Hematopoietic multipotent progenitor cell (in vitro differentiated cells): ENCODE results near the gene RNGTT. TPM values are rescaled to one million over a fixed set of nuclear protein-coding genes. Genes with fewer than 3 reads are reported as not detected.
"Not testable (repeated sequence)": the region's sequence is repeated elsewhere in the genome, so short reads cannot be mapped to it uniquely, and the experiment has no call there.

ENCODE experiments used
- DNase-seq, 3 donors: peaks; one replicate each; pipeline ENCODE4 v3.0.0-alpha.2; 2011 to 2015; ENCODE audit warnings: low read depth in 2 of 3, low spot score in 2 of 3
- total RNA-seq: library from RNA; depleted of rRNA; stranded (reverse); fragments of >200 nt; gene quantifications from one replicate; pipeline ENCODE4 v1.2.3, GENCODE V29; 2012

Gene RNGTT
- total RNA-seq, 1 donor = 9.4 TPM

- no peak for DNase-seq
These were observed 9.3 kb upstream of the RNGTT start for GRCh38 chr6:88972504-88973423.

GRCh38 chr6:88970301-88970700 is 6.9 kb upstream of the RNGTT start:
- no peak for DNase-seq

- not testable (repeated sequence) for DNase-seq
These were observed 5.8 kb upstream of the RNGTT start for GRCh38 chr6:88969255-88969654.

- no peak for DNase-seq
These were observed 4.5 kb upstream of the RNGTT start for GRCh38 chr6:88967891-88968290.

GRCh38 chr6:88965691-88966090 is 2.3 kb upstream of the RNGTT start:
- no peak for DNase-seq

- DNase-seq = no peak
These were observed 1.1 kb upstream of the RNGTT start for GRCh38 chr6:88964509-88964908.

GRCh38 chr6:88958842-88959241 is 4.6 kb downstream of the RNGTT start:
- DNase-seq = no peak

- DNase-seq = peak in 1 of 3 donors; percentile 30
These were observed 9.7 kb downstream of the RNGTT start for GRCh38 chr6:88953550-88954386.

- no peak for DNase-seq
These were observed 11.2 kb downstream of the RNGTT start for GRCh38 chr6:88952065-88952704.

- no peak for DNase-seq
These were observed 17.9 kb downstream of the RNGTT start for GRCh38 chr6:88945415-88946008.

- DNase-seq = no peak
These were observed 29.9 kb downstream of the RNGTT start for GRCh38 chr6:88933521-88933920.

- not testable (repeated sequence) for DNase-seq
These were observed 31.4 kb downstream of the RNGTT start for GRCh38 chr6:88932019-88932418.

GRCh38 chr6:88922775-88923548 is 40.5 kb downstream of the RNGTT start:
- DNase-seq = peak in 1 of 3 donors; percentile 46

GRCh38 chr6:88921734-88922133 is 41.7 kb downstream of the RNGTT start:
- no peak for DNase-seq

GRCh38 chr6:88920774-88921733 is 42.4 kb downstream of the RNGTT start:
- DNase-seq = no peak

GRCh38 chr6:88920088-88920487 is 43.3 kb downstream of the RNGTT start:
- no peak for DNase-seq

GRCh38 chr6:88919032-88919431 is 44.4 kb downstream of the RNGTT start:
- DNase-seq = no peak

GRCh38 chr6:88916615-88917208 is 46.7 kb downstream of the RNGTT start:
- DNase-seq = peak in 2 of 3 donors; percentile 24 to 53
